H1 (cell line): ENCODE data around the gene EHD2.

Experiments
- ASH2L ChIP-seq: fragments of 200-600, 300-600 bp; sonication (generic); IDR thresholded peaks from one replicate; pipeline ENCODE4 v1.7.1; 2017; ENCODE audit warnings: low read length
- BACH1 ChIP-seq: IDR thresholded peaks from 2 replicates; pipeline ENCODE4 v1.6.1; 2012; ENCODE audit warnings: low read length, improper control_type of control experiment
- CREB1 ChIP-seq: IDR thresholded peaks from 2 replicates; pipeline ENCODE4 v1.6.1; 2012; ENCODE audit warnings: inconsistent platforms
- POLR2AphosphoS5 ChIP-seq: IDR thresholded peaks from 2 replicates; pipeline ENCODE4 v1.6.1; 2011; ENCODE audit warnings: low read depth, low read length
- RAD21 ChIP-seq, 2 experiments: IDR thresholded peaks in 1 of 2; conservative IDR thresholded peaks in 1 of 2; 2 replicates each; pipeline ENCODE4 v1.6.1; 2011; ENCODE audit warnings: low read depth in 2 of 2, low read length in 2 of 2, improper control_type of control experiment in 1 of 2, inconsistent platforms in 1 of 2, mild to moderate bottlenecking in 1 of 2, moderate library complexity in 1 of 2
- SAP30 ChIP-seq: fragments of 300-600 bp; sonication (generic); IDR thresholded peaks from 2 replicates; pipeline ENCODE4 v1.7.1; 2012; ENCODE audit warnings: low read length, moderate library complexity, mild to moderate bottlenecking, inconsistent platforms; ENCODE audit not compliant: insufficient read depth, insufficient replicate concordance
- SP4 ChIP-seq: IDR thresholded peaks from 2 replicates; pipeline ENCODE4 v1.6.1; 2012; ENCODE audit warnings: low read length, inconsistent platforms
- YY1 ChIP-seq: IDR thresholded peaks from 2 replicates; pipeline ENCODE4 v1.6.1; 2011; ENCODE audit warnings: low read depth, mild to moderate bottlenecking, low read length
- TF ChIP-seq, protein P1 (sequence below), 3 experiments: IDR thresholded peaks; 1 replicate in 2 of 3; 2 replicates in 1 of 3; pipeline versions ENCODE4 v1.5.1 to v1.6.1; 2011; ENCODE audit warnings: low read length in 3 of 3, mild to moderate bottlenecking in 3 of 3, inconsistent platforms in 2 of 3, low read depth in 1 of 3, moderate library complexity in 1 of 3; ENCODE audit not compliant: insufficient read depth in 1 of 3; ENCODE audit errors: control extremely low read depth in 1 of 3

GRCh38 chr19:47755762-47756626 is 42.8 kb downstream of the EHD2 start:
- TF ChIP-seq RAD21 (IDR thresholded peaks at IDR 0.05 in 1 of 2, conservative IDR thresholded peaks at IDR 0.05 in 1 of 2; ENCODE audit: low read depth in 2 of 2, low read length in 2 of 2) (no peak), ASH2L (no peak), SAP30 (no peak), SP4 (no peak), CREB1 (no peak), YY1 (no peak), POLR2AphosphoS5 (no peak; the same call in 1 of the 2 replicates), BACH1 (no peak)
- TF ChIP-seq, protein P1, sequence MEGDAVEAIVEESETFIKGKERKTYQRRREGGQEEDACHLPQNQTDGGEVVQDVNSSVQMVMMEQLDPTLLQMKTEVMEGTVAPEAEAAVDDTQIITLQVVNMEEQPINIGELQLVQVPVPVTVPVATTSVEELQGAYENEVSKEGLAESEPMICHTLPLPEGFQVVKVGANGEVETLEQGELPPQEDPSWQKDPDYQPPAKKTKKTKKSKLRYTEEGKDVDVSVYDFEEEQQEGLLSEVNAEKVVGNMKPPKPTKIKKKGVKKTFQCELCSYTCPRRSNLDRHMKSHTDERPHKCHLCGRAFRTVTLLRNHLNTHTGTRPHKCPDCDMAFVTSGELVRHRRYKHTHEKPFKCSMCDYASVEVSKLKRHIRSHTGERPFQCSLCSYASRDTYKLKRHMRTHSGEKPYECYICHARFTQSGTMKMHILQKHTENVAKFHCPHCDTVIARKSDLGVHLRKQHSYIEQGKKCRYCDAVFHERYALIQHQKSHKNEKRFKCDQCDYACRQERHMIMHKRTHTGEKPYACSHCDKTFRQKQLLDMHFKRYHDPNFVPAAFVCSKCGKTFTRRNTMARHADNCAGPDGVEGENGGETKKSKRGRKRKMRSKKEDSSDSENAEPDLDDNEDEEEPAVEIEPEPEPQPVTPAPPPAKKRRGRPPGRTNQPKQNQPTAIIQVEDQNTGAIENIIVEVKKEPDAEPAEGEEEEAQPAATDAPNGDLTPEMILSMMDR (IDR thresholded peaks at IDR 0.05; ENCODE audit: control extremely low read depth in 1 of 3, insufficient read depth in 1 of 3, low read depth in 1 of 3, low read length in 3 of 3), result no peak
